Calu3 (cell line): Measurements from ENCODE around the gene GNG11. TPM values are rescaled to one million over a fixed set of nuclear protein-coding genes. Genes with fewer than 3 reads are reported as not detected.

Experiments
- BruUV-seq: library from RNA; stranded (reverse); fragments of 400-500 nt; replicated peaks from 2 replicates; lab custom pipeline; 2021; lab: Mats Ljungman, UMichigan
- CTCF ChIA-PET: fragments of 300-600 bp; sonication (Branson Sonifier 250); formaldehyde crosslinking; loops from one replicate; lab custom pipeline; 2022; ENCODE audit warnings: antibody characterized with exemption; lab: Charles Lee
- DNase-seq: peaks from one replicate; pipeline ENCODE4 v3.0.0; 2022
- H3K27ac Mint-ChIP-seq: one replicate; pipeline ENCODE4 v1.8.0; 2022; ENCODE audit warnings: mixed read lengths; ENCODE audit not compliant: unreplicated experiment
- H3K27me3 Mint-ChIP-seq: one replicate; pipeline ENCODE4 v1.8.0; 2022; ENCODE audit warnings: mixed read lengths; ENCODE audit not compliant: unreplicated experiment
- H3K36me3 Mint-ChIP-seq: one replicate; pipeline ENCODE4 v1.8.0; 2022; ENCODE audit warnings: mild to moderate bottlenecking, moderate library complexity, mixed read lengths; ENCODE audit not compliant: insufficient read depth, unreplicated experiment
- H3K4me1 Mint-ChIP-seq: one replicate; pipeline ENCODE4 v1.8.0; 2022; ENCODE audit warnings: mild to moderate bottlenecking, low read depth, mixed read lengths; ENCODE audit not compliant: unreplicated experiment
- H3K4me3 Mint-ChIP-seq: one replicate; pipeline ENCODE4 v1.8.0; 2022; ENCODE audit warnings: mild to moderate bottlenecking, low read depth, moderate library complexity, mixed read lengths; ENCODE audit not compliant: unreplicated experiment
- H3K9me3 Mint-ChIP-seq: one replicate; pipeline ENCODE4 v1.8.0; 2022; ENCODE audit warnings: low read depth, mixed read lengths; ENCODE audit not compliant: unreplicated experiment
- CTCF ChIP-seq: fragments of 200-600 bp; IDR thresholded peaks from one replicate; pipeline ENCODE4 v1.8.0; 2022; ENCODE audit warnings: antibody characterized with exemption; ENCODE audit not compliant: unreplicated experiment
- intact Hi-C: fragments of 100-400 bp; cut with micrococcal nuclease; formaldehyde crosslinking; loops from one replicate; pipeline ENCODE4 v1.10.0; 2022; ENCODE audit not compliant: unreplicated experiment
- total RNA-seq: library from RNA; stranded (reverse); gene quantifications from 2 replicates; pipeline ENCODE4 v1.2.3, GENCODE V29; 2022

GNG11 gene
- total RNA-seq, 1 experiment from 2014 or later: 3.5 TPM

GRCh38 chr7:93927585-93927984, 6.0 kb downstream of the GNG11 start:
- no TSS peak for BruUV-seq
- Mint-ChIP-seq H3K4me1 (no peaks in the 10 kb centered on the region), H3K36me3 (peaks cover 4% of the 10 kb centered on the region), H3K27ac (no peak overlapping the region), H3K4me3 (no peak overlapping the region), H3K9me3 (no peaks in the 10 kb centered on the region), H3K27me3 (no peaks in the 10 kb centered on the region)
- DNase-seq: no peak
- CTCF ChIA-PET: interaction anchor here (0.5 to 0.6 kb wide), 2 partner anchors 21 to 24 kb away, joined by 3 read pairs; no protein-coding TSS in a partner anchor
- intact Hi-C loops: no loop called here
- no peak for TF ChIP-seq CTCF

GRCh38 chr7:93931655-93932054, 10.1 kb downstream of the GNG11 start:
- CTCF ChIA-PET: no interaction called here
- Mint-ChIP-seq H3K4me3 (no peak overlapping the region), H3K4me1 (no peaks in the 10 kb centered on the region), H3K27me3 (no peaks in the 10 kb centered on the region), H3K9me3 (no peaks in the 10 kb centered on the region), H3K36me3 (no peaks in the 10 kb centered on the region), H3K27ac (no peak overlapping the region)
- no peak for DNase-seq
- no TSS peak for BruUV-seq
- intact Hi-C loops: no loop called here
- no peak for TF ChIP-seq CTCF

GRCh38 chr7:93933156-93933555, 11.6 kb downstream of the GNG11 start:
- BruUV-seq: no TSS peak
- CTCF ChIA-PET: no interaction called here
- H3K36me3 Mint-ChIP-seq: no peaks in the 10 kb centered on the region

GRCh38 chr7:93935102-93935501, 13.6 kb downstream of the GNG11 start:
- intact Hi-C loops: no loop called here
- DNase-seq: no peak
- H3K4me1 Mint-ChIP-seq: no peaks in the 10 kb centered on the region
- BruUV-seq: no TSS peak
- no peaks in the 10 kb centered on the region for H3K27me3 Mint-ChIP-seq
- H3K36me3 Mint-ChIP-seq: no peaks in the 10 kb centered on the region
- H3K27ac Mint-ChIP-seq: no peak overlapping the region
- H3K9me3 Mint-ChIP-seq: peaks cover 3% of the 10 kb centered on the region
- CTCF ChIA-PET: no interaction called here
- TF ChIP-seq CTCF: no peak
- H3K4me3 Mint-ChIP-seq: no peak overlapping the region

More at GRCh38 chr7:93933156-93933555, 11.6 kb downstream of the GNG11 start:
- Mint-ChIP-seq H3K27ac (no peak overlapping the region), H3K4me1 (no peaks in the 10 kb centered on the region), H3K27me3 (no peaks in the 10 kb centered on the region), H3K9me3 (peaks cover 3% of the 10 kb centered on the region), H3K4me3 (no peak overlapping the region)
- no peak for TF ChIP-seq CTCF
- intact Hi-C loops: no loop called here
- DNase-seq: no peak
